Thyroid gland (tissue), 4 donors: ENCODE measurements around the gene CXCL17.

Experiments
- POLR2A ChIP-seq, 2 donors: fragments of 450-650 bp; IDR thresholded peaks; one replicate each; pipeline ENCODE4 v1.6.1; 2017; ENCODE audit warnings: antibody characterized with exemption in 2 of 2, mild to moderate bottlenecking in 2 of 2, moderate library complexity in 1 of 2
- TF ChIP-seq, protein P1 (sequence below), 6 experiments: fragments of 200-600 bp in 3 of 6; fragments of 450-650 bp in 3 of 6; sonication (generic) in 3 of 6; IDR thresholded peaks; one replicate each; pipeline ENCODE4 v1.5.1; 2016 to 2019; ENCODE audit warnings: antibody characterized with exemption in 6 of 6, mild to moderate bottlenecking in 2 of 6, inconsistent platforms in 1 of 6, moderate library complexity in 1 of 6

GRCh38 chr19:42394751-42395150, 48.0 kb downstream of the CXCL17 start:
- TF ChIP-seq, protein P1, sequence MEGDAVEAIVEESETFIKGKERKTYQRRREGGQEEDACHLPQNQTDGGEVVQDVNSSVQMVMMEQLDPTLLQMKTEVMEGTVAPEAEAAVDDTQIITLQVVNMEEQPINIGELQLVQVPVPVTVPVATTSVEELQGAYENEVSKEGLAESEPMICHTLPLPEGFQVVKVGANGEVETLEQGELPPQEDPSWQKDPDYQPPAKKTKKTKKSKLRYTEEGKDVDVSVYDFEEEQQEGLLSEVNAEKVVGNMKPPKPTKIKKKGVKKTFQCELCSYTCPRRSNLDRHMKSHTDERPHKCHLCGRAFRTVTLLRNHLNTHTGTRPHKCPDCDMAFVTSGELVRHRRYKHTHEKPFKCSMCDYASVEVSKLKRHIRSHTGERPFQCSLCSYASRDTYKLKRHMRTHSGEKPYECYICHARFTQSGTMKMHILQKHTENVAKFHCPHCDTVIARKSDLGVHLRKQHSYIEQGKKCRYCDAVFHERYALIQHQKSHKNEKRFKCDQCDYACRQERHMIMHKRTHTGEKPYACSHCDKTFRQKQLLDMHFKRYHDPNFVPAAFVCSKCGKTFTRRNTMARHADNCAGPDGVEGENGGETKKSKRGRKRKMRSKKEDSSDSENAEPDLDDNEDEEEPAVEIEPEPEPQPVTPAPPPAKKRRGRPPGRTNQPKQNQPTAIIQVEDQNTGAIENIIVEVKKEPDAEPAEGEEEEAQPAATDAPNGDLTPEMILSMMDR (IDR thresholded peaks at IDR 0.05): no peak
- no peak for TF ChIP-seq POLR2A (IDR thresholded peaks at IDR 0.05)
